Cardiac atrium fibroblast (primary cell): ENCODE data around the gene LDLRAD1. TPM values are rescaled to one million over a fixed set of nuclear protein-coding genes. Genes with fewer than 3 reads are reported as not detected.

Experiments
- total RNA-seq: library from RNA; depleted of rRNA; stranded (reverse); fragments of >200 nt; gene quantifications from 2 replicates; pipeline ENCODE4 v1.2.3, GENCODE V29; 2015

LDLRAD1 gene
- not detected in 2 replicates for total RNA-seq

GRCh38 chr1:54017979-54018378, at the start of gene LDLRAD1:
LDLRAD1 (minus strand) TSS chr1:54018186; CDS start chr1:54018112, 74 bp downstream.

GRCh38 chr1:54052934-54053744, 35.2 kb upstream of the LDLRAD1 start, which contains the start of the genes TCEANC2 and TMEM59:
TCEANC2 (plus strand) TSS chr1:54053608; CDS start chr1:54054423, 815 bp downstream.
TMEM59 (minus strand) TSS chr1:54053204; CDS start chr1:54053188, 16 bp downstream.

Other genes starting within 250 kb of the LDLRAD1 start
- gene NDC1, start 179.9 kb downstream of the LDLRAD1 start, total RNA-seq: 9.1 and 12.6 TPM in 2 replicates
- 21.3 and 31.9 TPM in 2 replicates for gene YIPF1, start 128.4 kb downstream of the LDLRAD1 start, total RNA-seq
- gene DIO1, start 124.0 kb downstream of the LDLRAD1 start, total RNA-seq: not detected in 2 replicates
- 22.2 and 29.3 TPM in 2 replicates for gene IFT25, start 72.5 kb downstream of the LDLRAD1 start, total RNA-seq
- 23.5 and 41.0 TPM in 2 replicates for gene LRRC42, start 71.8 kb downstream of the LDLRAD1 start, total RNA-seq
- 437 and 450 TPM in 2 replicates for gene TMEM59, start 35.0 kb upstream of the LDLRAD1 start, total RNA-seq
- 2.0 and 5.7 TPM in 2 replicates for gene TCEANC2, start 35.4 kb upstream of the LDLRAD1 start, total RNA-seq
- gene CDCP2, start 134.8 kb upstream of the LDLRAD1 start, total RNA-seq: not detected in 2 replicates
- gene CYB5RL, start 181.8 kb upstream of the LDLRAD1 start, total RNA-seq: 0.54 and 3.9 TPM in 2 replicates
- gene MRPL37, start 182.0 kb upstream of the LDLRAD1 start, total RNA-seq: 71.5 and 84.4 TPM in 2 replicates